AG09319 (cell line): Measurements from ENCODE around the gene MEAK7.

ENCODE experiments used
- DNase-seq: peaks from one replicate; pipeline ENCODE4 v3.0.0-alpha.2; 2010; ENCODE audit warnings: low read depth; ENCODE audit errors: extremely low read depth
- CTCF ChIP-seq: IDR thresholded peaks from 2 replicates; pipeline ENCODE4 v1.5.1; 2011; ENCODE audit warnings: low read depth, mild to moderate bottlenecking, inconsistent platforms, low read length, moderate library complexity

MEAK7 gene

GRCh38 chr16:84524346-84524920, 20.0 kb upstream of the MEAK7 start:
- no peak for DNase-seq
- TF ChIP-seq CTCF = no peak

- DNase-seq = no peak
- no peak for TF ChIP-seq CTCF
Observed at GRCh38 chr16:84521497-84521770, 17.0 kb upstream of the MEAK7 start.

GRCh38 chr16:84520725-84521496, 16.5 kb upstream of the MEAK7 start:
- no peak for DNase-seq

DNA sequence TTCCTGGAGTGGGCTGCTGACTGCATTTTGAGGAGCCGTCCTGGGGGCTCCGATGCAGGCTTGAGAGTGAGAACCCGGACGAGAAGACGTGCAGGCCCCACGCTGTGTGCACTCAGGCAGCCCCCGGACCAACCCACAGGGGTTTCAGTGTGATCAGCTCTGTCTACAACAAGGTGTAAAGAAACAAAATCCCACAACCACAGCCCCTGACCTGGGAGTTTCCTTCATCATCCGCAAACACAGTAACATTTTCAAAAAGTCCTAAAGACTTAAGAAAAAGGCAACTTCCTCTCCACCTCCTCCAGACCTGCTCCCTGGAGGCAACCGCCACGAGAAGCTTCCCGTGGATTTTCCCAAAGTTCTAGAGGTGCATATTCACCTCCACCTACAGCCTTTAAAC, 15.4 kb upstream of the MEAK7 start:
- TF ChIP-seq CTCF = no peak
- no peak for DNase-seq

More at GRCh38 chr16:84520725-84521496, 16.5 kb upstream of the MEAK7 start:
- TF ChIP-seq CTCF = no peak

DNA sequence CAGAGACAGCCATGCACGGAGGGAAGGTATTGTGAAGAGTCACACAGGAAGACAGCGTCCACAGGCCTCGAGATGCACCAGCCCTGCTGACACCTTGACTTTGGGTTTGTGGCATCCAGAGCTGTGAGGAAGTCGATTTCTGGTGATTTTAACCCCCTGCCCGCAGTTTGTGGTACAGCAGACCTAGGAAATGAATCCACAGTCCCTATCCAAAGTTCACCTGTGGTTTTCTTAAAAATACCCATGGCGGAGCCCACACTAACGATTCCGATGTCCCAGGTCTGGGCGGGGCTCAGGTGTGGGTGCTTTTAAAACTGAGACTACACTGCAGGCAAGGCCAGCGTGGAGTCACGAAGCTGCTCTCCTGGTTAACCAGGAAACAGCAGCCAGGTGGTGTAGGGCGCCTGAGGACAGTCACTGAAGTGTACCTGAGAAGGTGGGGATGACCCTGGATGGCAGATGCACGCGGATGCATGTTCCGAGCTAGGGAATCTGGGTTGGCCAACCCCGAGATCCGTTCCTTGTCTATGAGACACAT, 14.4 kb upstream of the MEAK7 start:
- no peak for DNase-seq

GRCh38 chr16:84518220-84518619, 13.8 kb upstream of the MEAK7 start:
- DNase-seq = peak; percentile 56

More for the DNA sequence above, 14.4 kb upstream of the MEAK7 start:
- TF ChIP-seq CTCF = no peak

- TF ChIP-seq CTCF = no peak
- DNase-seq = no peak
Observed at GRCh38 chr16:84517366-84517765, 12.9 kb upstream of the MEAK7 start.
